Activated naive CD4-positive, alpha-beta T cell (primary cell): ENCODE data around the gene OR5W2.
"Not testable (repeated sequence)": the region's sequence is repeated elsewhere in the genome, so short reads cannot be mapped to it uniquely, and the experiment has no call there.

Experiments
- DNase-seq, 4 experiments: peaks; one replicate each; lab custom pipeline; 2025; lab: John Stamatoyannopoulos, UW

OR5W2 gene

GRCh38 chr11:55914482-55914881, at the start of gene OR5W2:
Gene OR5W2, minus strand, starts transcription at chr11:55914582. Its CDS starts 0 bp downstream, at chr11:55914582.
- DNase-seq = no peak

- no peak for DNase-seq
These were observed 42.1 kb upstream of the OR5W2 start for GRCh38 chr11:55956521-55956920.

GRCh38 chr11:55949330-55949729, 34.9 kb upstream of the OR5W2 start:
- DNase-seq = no peak

GRCh38 chr11:55942785-55943392, 28.5 kb upstream of the OR5W2 start:
- no peak for DNase-seq

GRCh38 chr11:55936300-55936699, 21.9 kb upstream of the OR5W2 start, which contains the start of gene OR5I1:
Gene OR5I1, minus strand, starts transcription at chr11:55936400. Its CDS starts 0 bp downstream, at chr11:55936400.
- DNase-seq = no peak

- DNase-seq = no peak
These were observed 6.2 kb upstream of the OR5W2 start for GRCh38 chr11:55920537-55920936.

- no peak for DNase-seq
These were observed 12.1 kb downstream of the OR5W2 start for GRCh38 chr11:55902308-55902707.

GRCh38 chr11:55895216-55895615, 19.2 kb downstream of the OR5W2 start:
- no peak for DNase-seq

- DNase-seq = not testable (repeated sequence)
These were observed 28.9 kb downstream of the OR5W2 start for GRCh38 chr11:55885481-55885880.

- DNase-seq = not testable (repeated sequence)
These were observed 29.4 kb downstream of the OR5W2 start for GRCh38 chr11:55884995-55885394.

- not testable (repeated sequence) for DNase-seq
These were observed 31.4 kb downstream of the OR5W2 start, which contains the start of gene TRIM51 for GRCh38 chr11:55882997-55883396. Gene TRIM51, plus strand, starts transcription at chr11:55883297. Its CDS starts 2,132 bp downstream, at chr11:55885429.

- DNase-seq = not testable (repeated sequence)
These were observed 41.2 kb downstream of the OR5W2 start for GRCh38 chr11:55873146-55873545.

GRCh38 chr11:55872731-55873130, 41.7 kb downstream of the OR5W2 start:
- not testable (repeated sequence) for DNase-seq

- DNase-seq = not testable (repeated sequence)
These were observed 47.0 kb downstream of the OR5W2 start for GRCh38 chr11:55867354-55867753.
